ENCODE measurements around the gene SLIT3. TPM values are rescaled to one million over a fixed set of nuclear protein-coding genes. Genes with fewer than 3 reads are reported as not detected.

SLIT3 gene
- total RNA-seq, 1 experiment from 2014 or later: 0.10 TPM

GRCh38 chr5:168681556-168682183, 619.3 kb downstream of the SLIT3 start:
- intact Hi-C loops (cut with micrococcal nuclease): loop anchor here (5.0 kb wide), 1 partner anchor 621 kb away; the partner anchor contains the start of gene SLIT3
- Histone ChIP-seq H3K9ac (ENCODE audit: low read length) (no peak overlapping the region), H3K4me2 (ENCODE audit: low read length) (no peak overlapping the region), H4K20me1 (ENCODE audit: insufficient read depth) (no peaks in the 10 kb centered on the region), H3K9me3 (ENCODE audit: control insufficient read depth in 1 of 2, insufficient read depth in 1 of 2, low read depth in 1 of 2, low read length in 2 of 2) (no peaks in the 10 kb centered on the region), H3K36me3 (ENCODE audit: control insufficient read depth in 1 of 2, insufficient read depth in 2 of 2, low read length in 2 of 2) (no peaks in the 10 kb centered on the region), H3K79me2 (ENCODE audit: insufficient read depth, low read length) (no peaks in the 10 kb centered on the region), H3K27me3 (ENCODE audit: insufficient read depth, low read length) (no peaks in the 10 kb centered on the region), H3K4me1 (ENCODE audit: control insufficient read depth in 1 of 2, insufficient read depth in 2 of 2, low read length in 2 of 2) (no peaks in the 10 kb centered on the region), H2AFZ (ENCODE audit: low read depth, low read length, poor library complexity, severe bottlenecking) (no peak overlapping the region), H3K9me2 (ENCODE audit: insufficient read depth) (no peaks in the 10 kb centered on the region), H3K27ac (ENCODE audit: low read depth, low read length) (no peak overlapping the region), H3K4me3 (replicated peaks in 1 of 2; ENCODE audit: low read depth in 1 of 2, low read length in 2 of 2) (no peak overlapping the region)
- ATAC-seq: no peak
- TF ChIP-seq ZFX (IDR thresholded peaks at IDR 0.05): no peak
- TF ChIP-seq POLR2A (IDR thresholded peaks at IDR 0.05; ENCODE audit: borderline replicate concordance, extremely low read depth, insufficient read depth, insufficient read length): no peak
- TF ChIP-seq, protein P1, sequence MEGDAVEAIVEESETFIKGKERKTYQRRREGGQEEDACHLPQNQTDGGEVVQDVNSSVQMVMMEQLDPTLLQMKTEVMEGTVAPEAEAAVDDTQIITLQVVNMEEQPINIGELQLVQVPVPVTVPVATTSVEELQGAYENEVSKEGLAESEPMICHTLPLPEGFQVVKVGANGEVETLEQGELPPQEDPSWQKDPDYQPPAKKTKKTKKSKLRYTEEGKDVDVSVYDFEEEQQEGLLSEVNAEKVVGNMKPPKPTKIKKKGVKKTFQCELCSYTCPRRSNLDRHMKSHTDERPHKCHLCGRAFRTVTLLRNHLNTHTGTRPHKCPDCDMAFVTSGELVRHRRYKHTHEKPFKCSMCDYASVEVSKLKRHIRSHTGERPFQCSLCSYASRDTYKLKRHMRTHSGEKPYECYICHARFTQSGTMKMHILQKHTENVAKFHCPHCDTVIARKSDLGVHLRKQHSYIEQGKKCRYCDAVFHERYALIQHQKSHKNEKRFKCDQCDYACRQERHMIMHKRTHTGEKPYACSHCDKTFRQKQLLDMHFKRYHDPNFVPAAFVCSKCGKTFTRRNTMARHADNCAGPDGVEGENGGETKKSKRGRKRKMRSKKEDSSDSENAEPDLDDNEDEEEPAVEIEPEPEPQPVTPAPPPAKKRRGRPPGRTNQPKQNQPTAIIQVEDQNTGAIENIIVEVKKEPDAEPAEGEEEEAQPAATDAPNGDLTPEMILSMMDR (IDR thresholded peaks at IDR 0.05 in 2 of 3, conservative IDR thresholded peaks at IDR 0.05 in 1 of 3; ENCODE audit: borderline replicate concordance in 1 of 3, insufficient read depth in 1 of 3, low read depth in 2 of 3, low read length in 2 of 3): no peak
- no peak for TF ChIP-seq ATF3 (IDR thresholded peaks at IDR 0.05)
- no peak for TF ChIP-seq POLR2AphosphoS5 (IDR thresholded peaks at IDR 0.05; ENCODE audit: low read depth, low read length)
- TF ChIP-seq EZH2phosphoT487 (IDR thresholded peaks at IDR 0.05; ENCODE audit: borderline replicate concordance): no peak
- no peak for TF ChIP-seq EGR1 (IDR thresholded peaks at IDR 0.05; ENCODE audit: low read depth)
- no peak for TF ChIP-seq SP1 (IDR thresholded peaks at IDR 0.05; ENCODE audit: low read depth)
- TF ChIP-seq, protein P2, sequence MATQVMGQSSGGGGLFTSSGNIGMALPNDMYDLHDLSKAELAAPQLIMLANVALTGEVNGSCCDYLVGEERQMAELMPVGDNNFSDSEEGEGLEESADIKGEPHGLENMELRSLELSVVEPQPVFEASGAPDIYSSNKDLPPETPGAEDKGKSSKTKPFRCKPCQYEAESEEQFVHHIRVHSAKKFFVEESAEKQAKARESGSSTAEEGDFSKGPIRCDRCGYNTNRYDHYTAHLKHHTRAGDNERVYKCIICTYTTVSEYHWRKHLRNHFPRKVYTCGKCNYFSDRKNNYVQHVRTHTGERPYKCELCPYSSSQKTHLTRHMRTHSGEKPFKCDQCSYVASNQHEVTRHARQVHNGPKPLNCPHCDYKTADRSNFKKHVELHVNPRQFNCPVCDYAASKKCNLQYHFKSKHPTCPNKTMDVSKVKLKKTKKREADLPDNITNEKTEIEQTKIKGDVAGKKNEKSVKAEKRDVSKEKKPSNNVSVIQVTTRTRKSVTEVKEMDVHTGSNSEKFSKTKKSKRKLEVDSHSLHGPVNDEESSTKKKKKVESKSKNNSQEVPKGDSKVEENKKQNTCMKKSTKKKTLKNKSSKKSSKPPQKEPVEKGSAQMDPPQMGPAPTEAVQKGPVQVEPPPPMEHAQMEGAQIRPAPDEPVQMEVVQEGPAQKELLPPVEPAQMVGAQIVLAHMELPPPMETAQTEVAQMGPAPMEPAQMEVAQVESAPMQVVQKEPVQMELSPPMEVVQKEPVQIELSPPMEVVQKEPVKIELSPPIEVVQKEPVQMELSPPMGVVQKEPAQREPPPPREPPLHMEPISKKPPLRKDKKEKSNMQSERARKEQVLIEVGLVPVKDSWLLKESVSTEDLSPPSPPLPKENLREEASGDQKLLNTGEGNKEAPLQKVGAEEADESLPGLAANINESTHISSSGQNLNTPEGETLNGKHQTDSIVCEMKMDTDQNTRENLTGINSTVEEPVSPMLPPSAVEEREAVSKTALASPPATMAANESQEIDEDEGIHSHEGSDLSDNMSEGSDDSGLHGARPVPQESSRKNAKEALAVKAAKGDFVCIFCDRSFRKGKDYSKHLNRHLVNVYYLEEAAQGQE (IDR thresholded peaks at IDR 0.05; ENCODE audit: low read depth): no peak
- TF ChIP-seq CEBPB (IDR thresholded peaks at IDR 0.05; ENCODE audit: low read depth): no peak
- no peak for TF ChIP-seq ELF1 (IDR thresholded peaks at IDR 0.05; ENCODE audit: borderline replicate concordance, low read depth)
- TF ChIP-seq, protein P3, sequence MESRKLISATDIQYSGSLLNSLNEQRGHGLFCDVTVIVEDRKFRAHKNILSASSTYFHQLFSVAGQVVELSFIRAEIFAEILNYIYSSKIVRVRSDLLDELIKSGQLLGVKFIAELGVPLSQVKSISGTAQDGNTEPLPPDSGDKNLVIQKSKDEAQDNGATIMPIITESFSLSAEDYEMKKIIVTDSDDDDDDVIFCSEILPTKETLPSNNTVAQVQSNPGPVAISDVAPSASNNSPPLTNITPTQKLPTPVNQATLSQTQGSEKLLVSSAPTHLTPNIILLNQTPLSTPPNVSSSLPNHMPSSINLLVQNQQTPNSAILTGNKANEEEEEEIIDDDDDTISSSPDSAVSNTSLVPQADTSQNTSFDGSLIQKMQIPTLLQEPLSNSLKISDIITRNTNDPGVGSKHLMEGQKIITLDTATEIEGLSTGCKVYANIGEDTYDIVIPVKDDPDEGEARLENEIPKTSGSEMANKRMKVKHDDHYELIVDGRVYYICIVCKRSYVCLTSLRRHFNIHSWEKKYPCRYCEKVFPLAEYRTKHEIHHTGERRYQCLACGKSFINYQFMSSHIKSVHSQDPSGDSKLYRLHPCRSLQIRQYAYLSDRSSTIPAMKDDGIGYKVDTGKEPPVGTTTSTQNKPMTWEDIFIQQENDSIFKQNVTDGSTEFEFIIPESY (IDR thresholded peaks at IDR 0.05; ENCODE audit: extremely low read depth, insufficient replicate concordance, low read length): no peak
- no peak for TF ChIP-seq TCF7L2 (IDR thresholded peaks at IDR 0.05; ENCODE audit: borderline replicate concordance, extremely low read depth, insufficient read depth, insufficient read length)
- no peak for TF ChIP-seq CBX3 (IDR thresholded peaks at IDR 0.05; ENCODE audit: low read depth)
- TF ChIP-seq, protein P4, sequence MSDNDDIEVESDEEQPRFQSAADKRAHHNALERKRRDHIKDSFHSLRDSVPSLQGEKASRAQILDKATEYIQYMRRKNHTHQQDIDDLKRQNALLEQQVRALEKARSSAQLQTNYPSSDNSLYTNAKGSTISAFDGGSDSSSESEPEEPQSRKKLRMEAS (IDR thresholded peaks at IDR 0.05): no peak
- TF ChIP-seq RAD21 (IDR thresholded peaks at IDR 0.05; ENCODE audit: low read depth): no peak
- no peak for TF ChIP-seq EZH2 (IDR thresholded peaks at IDR 0.05)
- no peak for TF ChIP-seq SIN3A (IDR thresholded peaks at IDR 0.05; ENCODE audit: low read depth)
- RAD21 ChIA-PET (ENCODE audit: low non-redundant PET in 1 of 2, low total read pairs in 2 of 2, uncharacterized antibody in 2 of 2, unreplicated experiment in 2 of 2): no interaction called here
- DNase-seq (ENCODE audit: low read depth, low spot score): no peak
- BruUV-seq (replicated peaks): no TSS peak
- POLR2A ChIA-PET: no interaction called here
- CTCF ChIA-PET: no interaction called here

All from HCT116 (cell line).